ENCODE measurements around the gene AP5S1. TPM values are rescaled to one million over a fixed set of nuclear protein-coding genes. Genes with fewer than 3 reads are reported as not detected.

Gene AP5S1, protein sequence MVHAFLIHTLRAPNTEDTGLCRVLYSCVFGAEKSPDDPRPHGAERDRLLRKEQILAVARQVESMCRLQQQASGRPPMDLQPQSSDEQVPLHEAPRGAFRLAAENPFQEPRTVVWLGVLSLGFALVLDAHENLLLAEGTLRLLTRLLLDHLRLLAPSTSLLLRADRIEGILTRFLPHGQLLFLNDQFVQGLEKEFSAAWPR
- total RNA-seq (ENCODE audit: low replicate concordance): 10.4 and 11.1 TPM in 2 replicates
- long read RNA-seq, full-length matches to known transcripts: 3 of 3 reads
- long read RNA-seq, partial matches to known transcripts: 0 of 3 reads
- long read RNA-seq, other reads (novel, unspliced or antisense): 0 of 3 reads

DNA sequence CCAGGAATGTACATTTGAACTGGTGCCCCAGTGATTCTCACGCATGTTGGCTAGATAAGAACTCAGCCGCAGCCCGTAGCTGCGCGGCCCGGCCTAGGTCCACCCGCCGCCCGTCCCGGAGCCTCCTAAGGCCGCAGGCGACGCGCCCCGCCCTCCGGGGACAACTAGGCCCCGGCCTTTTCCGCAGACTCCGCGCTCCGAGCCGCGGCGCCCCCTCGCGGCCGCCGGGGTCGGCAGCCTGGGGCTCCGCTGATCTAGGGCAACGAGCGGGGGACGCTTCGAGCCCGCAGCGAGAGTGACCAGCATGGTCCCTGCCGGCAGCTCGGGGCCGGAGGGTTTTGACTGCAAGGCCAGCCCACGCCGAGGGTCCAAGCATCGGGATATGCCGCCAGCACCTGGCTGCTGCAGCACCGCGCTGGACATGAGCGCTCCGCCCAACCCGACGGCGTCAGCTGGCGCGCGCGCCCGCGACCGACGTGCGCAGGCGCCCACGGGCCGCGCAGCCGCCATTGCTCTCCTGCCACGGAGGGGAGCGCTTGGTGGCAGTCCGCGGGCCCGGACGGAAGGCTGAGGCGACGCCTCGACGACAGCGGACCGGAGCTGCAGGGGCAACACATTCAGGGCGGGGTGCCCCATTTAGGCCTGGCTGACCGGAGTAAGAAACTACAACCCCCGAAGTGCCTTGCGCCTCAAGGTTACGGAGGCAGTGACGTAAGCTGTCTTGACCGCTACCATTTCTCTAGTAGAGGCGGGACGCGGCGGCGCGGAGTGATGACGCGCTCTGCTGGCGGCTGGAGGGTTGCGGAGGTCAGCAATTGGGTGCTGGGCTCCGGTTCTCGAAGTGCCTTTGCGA is at the start of gene AP5S1:
Gene AP5S1 (plus strand): TSS at position 500 of the 853 bp plus-strand sequence. CDS start 1,571 bp downstream, outside the sequence.
- peaks cover 8% of the 10 kb centered on the region for H3K4me1 Mint-ChIP-seq (ENCODE audit: unreplicated experiment)
- TF ChIP-seq, protein P1, sequence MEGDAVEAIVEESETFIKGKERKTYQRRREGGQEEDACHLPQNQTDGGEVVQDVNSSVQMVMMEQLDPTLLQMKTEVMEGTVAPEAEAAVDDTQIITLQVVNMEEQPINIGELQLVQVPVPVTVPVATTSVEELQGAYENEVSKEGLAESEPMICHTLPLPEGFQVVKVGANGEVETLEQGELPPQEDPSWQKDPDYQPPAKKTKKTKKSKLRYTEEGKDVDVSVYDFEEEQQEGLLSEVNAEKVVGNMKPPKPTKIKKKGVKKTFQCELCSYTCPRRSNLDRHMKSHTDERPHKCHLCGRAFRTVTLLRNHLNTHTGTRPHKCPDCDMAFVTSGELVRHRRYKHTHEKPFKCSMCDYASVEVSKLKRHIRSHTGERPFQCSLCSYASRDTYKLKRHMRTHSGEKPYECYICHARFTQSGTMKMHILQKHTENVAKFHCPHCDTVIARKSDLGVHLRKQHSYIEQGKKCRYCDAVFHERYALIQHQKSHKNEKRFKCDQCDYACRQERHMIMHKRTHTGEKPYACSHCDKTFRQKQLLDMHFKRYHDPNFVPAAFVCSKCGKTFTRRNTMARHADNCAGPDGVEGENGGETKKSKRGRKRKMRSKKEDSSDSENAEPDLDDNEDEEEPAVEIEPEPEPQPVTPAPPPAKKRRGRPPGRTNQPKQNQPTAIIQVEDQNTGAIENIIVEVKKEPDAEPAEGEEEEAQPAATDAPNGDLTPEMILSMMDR (conservative IDR thresholded peaks at IDR 0.05): peak; percentile 100
- no peaks in the 10 kb centered on the region for H3K9me3 Mint-ChIP-seq
- peak within 1 kb of the TSS; percentile 98 for H3K27ac Mint-ChIP-seq
- peak within 1 kb of the TSS; percentile 93 for H3K4me3 Mint-ChIP-seq
- peak; percentile 96 for DNase-seq (ENCODE audit: extremely low spot score, unreplicated experiment)
- no peaks in the 10 kb centered on the region for H3K36me3 Mint-ChIP-seq
- peaks cover 6% of the 10 kb centered on the region for H3K27me3 Mint-ChIP-seq

DNA sequence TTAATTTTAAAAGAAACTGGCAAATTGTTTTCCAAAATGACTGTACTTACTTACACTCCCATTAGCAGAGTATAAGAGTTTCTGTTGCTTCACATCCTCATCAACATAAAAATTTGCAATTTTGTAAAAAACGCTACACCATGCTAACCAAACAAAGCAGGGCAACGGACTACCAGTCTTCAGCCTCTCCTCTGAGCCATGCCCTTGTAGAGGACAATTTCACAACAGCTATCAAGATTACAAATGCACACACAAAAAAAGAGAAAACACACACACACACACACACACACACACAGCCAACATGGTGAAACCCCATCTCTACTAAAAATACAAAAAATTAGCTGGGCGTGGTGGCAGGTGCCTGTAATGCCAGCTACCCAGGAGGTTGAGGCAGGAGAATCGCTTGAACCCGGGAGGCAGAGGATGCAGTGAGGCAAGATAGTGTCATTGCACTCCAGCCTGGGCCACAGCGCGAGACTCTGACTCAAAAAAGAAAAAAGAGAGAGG is 48.7 kb upstream of the AP5S1 start:
- Mint-ChIP-seq H3K4me3 (no peak overlapping the region), H3K9me3 (no peaks in the 10 kb centered on the region), H3K36me3 (no peaks in the 10 kb centered on the region), H3K27ac (no peak overlapping the region), H3K27me3 (peaks cover 4% of the 10 kb centered on the region), H3K4me1 (ENCODE audit: unreplicated experiment) (peaks cover 10% of the 10 kb centered on the region)
- TF ChIP-seq, protein P1 (conservative IDR thresholded peaks at IDR 0.05): no peak
- DNase-seq (ENCODE audit: extremely low spot score, unreplicated experiment): no peak

DNA sequence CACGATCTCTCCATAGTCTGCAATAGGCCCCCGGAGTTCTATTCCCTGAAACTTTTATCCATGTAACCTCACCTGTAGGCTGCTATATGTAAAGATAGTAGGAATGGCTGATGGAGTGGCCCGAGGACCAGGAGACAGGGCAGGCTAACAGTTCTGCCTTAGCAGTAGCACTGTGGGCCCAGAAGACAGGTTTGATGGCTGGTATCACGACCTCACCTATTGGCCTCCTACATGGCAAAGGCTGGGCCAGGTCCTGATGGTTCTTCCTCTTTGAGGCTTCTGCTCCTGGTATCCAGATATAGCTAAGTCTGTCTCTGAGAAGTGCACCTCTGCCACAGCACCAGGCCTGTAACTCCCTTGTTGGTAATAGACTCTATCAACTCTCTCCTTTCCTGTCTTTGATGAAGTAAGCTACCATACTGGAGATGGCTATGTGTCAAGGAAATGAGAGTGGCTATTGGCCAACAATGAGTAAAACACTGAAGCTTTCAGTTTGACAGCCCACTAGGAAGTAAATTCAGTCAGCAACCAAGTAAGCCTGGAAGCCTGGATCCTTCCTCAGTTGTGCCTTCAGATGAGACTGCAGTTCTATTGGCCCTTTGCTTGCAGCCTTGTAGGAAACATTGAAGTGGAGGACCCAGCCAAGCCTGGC is 44.8 kb upstream of the AP5S1 start:
- TF ChIP-seq, protein P1 (conservative IDR thresholded peaks at IDR 0.05): no peak
- Mint-ChIP-seq H3K9me3 (no peaks in the 10 kb centered on the region), H3K27ac (no peak overlapping the region), H3K4me1 (ENCODE audit: unreplicated experiment) (peaks cover 7% of the 10 kb centered on the region), H3K27me3 (peaks cover 27% of the 10 kb centered on the region), H3K4me3 (no peak overlapping the region), H3K36me3 (no peaks in the 10 kb centered on the region)
- DNase-seq (ENCODE audit: extremely low spot score, unreplicated experiment): no peak

DNA sequence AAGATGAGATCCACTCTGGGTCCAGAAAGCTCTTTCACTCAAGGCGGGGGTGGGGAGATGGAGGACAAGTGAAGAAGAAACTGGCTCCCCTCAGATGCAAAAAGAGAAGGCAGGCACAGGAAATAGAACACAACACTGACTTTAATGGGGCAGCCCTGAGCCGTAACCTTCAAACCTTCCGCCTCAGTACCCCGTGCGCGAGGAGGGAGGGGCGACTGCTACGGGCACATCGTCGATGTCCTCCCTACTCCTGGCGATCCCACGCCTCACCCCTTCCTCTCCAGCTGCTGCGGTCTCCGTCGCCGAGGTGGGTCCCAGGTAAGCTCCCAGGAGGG is 43.0 kb upstream of the AP5S1 start:
- DNase-seq (ENCODE audit: extremely low spot score, unreplicated experiment): no peak
- H3K27ac Mint-ChIP-seq: no peak overlapping the region
- H3K4me3 Mint-ChIP-seq: peak overlapping the region; percentile 72
- peaks cover 32% of the 10 kb centered on the region for H3K27me3 Mint-ChIP-seq
- no peaks in the 10 kb centered on the region for H3K9me3 Mint-ChIP-seq
- TF ChIP-seq, protein P1 (conservative IDR thresholded peaks at IDR 0.05): no peak
- no peaks in the 10 kb centered on the region for H3K36me3 Mint-ChIP-seq
- H3K4me1 Mint-ChIP-seq (ENCODE audit: unreplicated experiment): peaks cover 21% of the 10 kb centered on the region

All from type B pancreatic cell (in vitro differentiated cells).